Activated CD4-positive, alpha-beta T cell treated with anti-CD3 and anti-CD28 coated beads, Interleukin-2, amount 10 ng/mL, durations not matched to agents 24 days and 14 days (primary cell): Measurements from ENCODE around the gene CDH4. TPM values are rescaled to one million over a fixed set of nuclear protein-coding genes. Genes with fewer than 3 reads are reported as not detected.

Source experiments
- DNase-seq: peaks from one replicate; pipeline ENCODE4 v3.0.0; 2022
- H3K27ac Mint-ChIP-seq: one replicate; pipeline ENCODE4 v1.8.0; 2022; ENCODE audit warnings: mild to moderate bottlenecking, mixed read lengths
- H3K27me3 Mint-ChIP-seq: one replicate; pipeline ENCODE4 v1.8.0; 2022; ENCODE audit warnings: mixed read lengths
- H3K36me3 Mint-ChIP-seq: one replicate; pipeline ENCODE4 v1.8.0; 2022; ENCODE audit warnings: low read depth, mild to moderate bottlenecking, mixed read lengths
- H3K4me1 Mint-ChIP-seq: one replicate; pipeline ENCODE4 v1.8.0; 2021; ENCODE audit warnings: mixed read lengths
- H3K4me3 Mint-ChIP-seq: one replicate; pipeline ENCODE4 v1.8.0; 2022; ENCODE audit warnings: mild to moderate bottlenecking, moderate library complexity, mixed read lengths
- H3K9me3 Mint-ChIP-seq: one replicate; pipeline ENCODE4 v1.8.0; 2021; ENCODE audit warnings: mixed read lengths
- intact Hi-C: fragments of 100-400 bp; cut with micrococcal nuclease; formaldehyde crosslinking; loops from one replicate; pipeline ENCODE4 v1.15.1; 2023
- total RNA-seq: library from RNA; stranded (reverse); gene quantifications from 2 replicates; pipeline ENCODE4 v1.2.3, GENCODE V29; 2022

The CDH4 gene
- total RNA-seq, 1 donor from 2014 or later = not detected

DNA sequence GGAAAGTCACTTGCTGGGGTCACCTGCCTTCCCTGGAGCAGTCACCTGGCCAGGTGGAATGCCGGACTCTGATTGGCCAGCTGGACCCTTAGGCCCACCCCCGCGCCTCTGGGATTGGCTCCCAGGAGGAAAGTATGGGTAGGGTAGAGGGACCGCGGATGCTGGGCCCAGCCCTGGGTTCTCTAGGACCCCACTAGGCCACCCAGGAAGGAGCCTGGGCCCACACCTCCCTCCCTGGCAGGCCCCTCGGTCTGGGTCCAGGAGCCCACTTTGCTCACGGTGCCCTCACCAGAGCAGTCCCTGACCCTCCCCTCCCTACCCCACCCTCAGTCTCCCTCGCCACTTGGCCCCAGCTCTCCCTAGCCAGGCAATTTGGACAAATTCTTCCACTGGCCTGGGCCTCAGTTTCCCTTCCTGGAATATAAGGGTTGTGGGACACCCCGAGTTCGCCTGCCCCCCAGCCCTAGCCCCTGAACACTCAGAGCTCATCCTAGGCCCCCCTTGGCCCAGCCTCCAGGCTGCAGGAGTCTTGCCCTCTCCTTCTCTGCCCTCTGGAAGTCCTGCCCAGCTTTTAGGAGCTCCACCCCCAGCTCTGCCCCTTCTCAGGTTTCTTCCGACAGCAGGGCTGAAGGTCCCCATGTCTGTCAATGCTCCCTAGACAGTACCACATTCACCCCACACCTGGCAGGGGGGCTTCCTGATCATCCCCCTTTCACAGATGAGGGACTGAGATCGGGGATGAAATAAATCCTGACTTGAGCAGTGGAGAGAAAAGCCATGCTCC is 514.0 kb downstream of the CDH4 start:
- intact Hi-C loops = no loop called here
- no peak overlapping the region for H3K27ac Mint-ChIP-seq

DNA sequence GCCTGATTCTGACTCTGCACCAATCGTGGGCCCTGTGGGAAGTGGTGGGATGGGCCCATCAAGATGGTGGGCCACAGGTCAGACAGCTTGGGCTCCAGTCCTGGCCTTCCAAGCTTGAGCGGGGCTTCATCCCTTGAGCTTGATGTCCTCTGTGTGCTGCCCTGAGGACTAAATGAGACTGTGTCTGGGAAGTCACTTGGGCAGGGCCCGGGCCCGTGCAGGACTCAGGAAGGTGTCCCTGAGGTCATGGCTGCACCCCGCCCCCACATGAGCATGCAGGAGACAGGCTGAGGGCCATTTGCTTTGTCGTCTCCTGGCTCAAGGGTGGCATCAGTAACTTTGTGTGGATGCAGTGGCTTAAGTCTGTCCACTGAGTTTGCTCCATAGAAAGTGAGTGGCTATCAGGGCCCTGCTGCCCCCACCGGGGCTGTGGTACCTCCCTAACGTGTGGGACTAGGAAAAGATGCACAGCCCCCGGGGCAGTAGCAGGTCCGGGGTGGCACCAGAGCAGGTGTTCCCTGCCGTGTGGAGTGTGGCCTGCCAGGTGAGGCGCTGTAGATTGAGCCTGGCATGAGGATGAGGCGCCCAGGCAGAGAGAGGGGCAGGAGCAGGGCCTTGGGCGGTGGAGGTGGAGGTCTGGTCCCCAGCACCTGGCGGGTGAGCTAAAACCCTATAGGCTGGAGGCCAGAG is 515.0 kb downstream of the CDH4 start:
- intact Hi-C loops = no loop called here
- Mint-ChIP-seq H3K4me1 (no peaks in the 10 kb centered on the region), H3K36me3 (no peaks in the 10 kb centered on the region), H3K4me3 (no peak overlapping the region), H3K27ac (no peak overlapping the region), H3K27me3 (no peaks in the 10 kb centered on the region), H3K9me3 (no peaks in the 10 kb centered on the region)
- DNase-seq = no peak

More for the DNA sequence above, 514.0 kb downstream of the CDH4 start:
- H3K4me1 Mint-ChIP-seq = no peaks in the 10 kb centered on the region
- no peak for DNase-seq
- H3K4me3 Mint-ChIP-seq = no peak overlapping the region
- H3K9me3 Mint-ChIP-seq = no peaks in the 10 kb centered on the region
- H3K27me3 Mint-ChIP-seq = no peaks in the 10 kb centered on the region
- H3K36me3 Mint-ChIP-seq = no peaks in the 10 kb centered on the region

DNA sequence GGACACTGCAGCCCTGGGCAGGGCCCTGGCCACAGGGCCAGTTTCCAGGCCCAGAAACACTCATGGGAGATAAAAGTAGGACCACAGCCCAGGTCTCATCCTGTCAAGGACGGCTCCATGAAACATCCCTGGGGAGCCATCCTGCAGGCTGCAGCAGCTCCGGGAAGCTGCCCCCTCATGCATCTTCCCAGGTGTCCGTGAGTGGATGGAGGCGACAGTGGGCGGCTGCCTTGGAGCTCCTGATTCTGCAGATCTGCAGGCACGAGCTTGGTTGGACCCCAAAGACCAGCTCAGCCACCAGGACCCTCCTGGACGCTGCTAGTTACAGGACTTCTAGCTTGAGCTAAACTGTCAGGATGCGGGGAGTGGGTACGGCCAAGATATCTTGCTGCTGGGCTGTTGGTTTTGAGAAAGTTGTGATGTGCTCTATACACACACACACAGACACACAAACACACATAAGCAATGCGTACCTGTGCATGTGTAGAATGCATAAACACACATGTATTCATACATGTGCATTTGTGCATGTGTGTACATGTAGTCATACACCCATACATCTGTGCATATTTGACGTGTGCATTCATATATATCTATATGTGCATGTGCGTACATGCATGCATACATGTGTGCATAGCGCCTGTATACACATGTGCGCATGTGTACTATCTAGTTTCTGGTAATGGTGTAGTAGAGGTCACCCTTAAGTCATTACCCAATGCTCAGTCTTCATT is 515.9 kb downstream of the CDH4 start:
- Mint-ChIP-seq H3K4me3 (no peak overlapping the region), H3K27ac (no peak overlapping the region), H3K27me3 (no peaks in the 10 kb centered on the region), H3K36me3 (no peaks in the 10 kb centered on the region), H3K4me1 (no peaks in the 10 kb centered on the region), H3K9me3 (no peaks in the 10 kb centered on the region)
- intact Hi-C loops = no loop called here
- DNase-seq = no peak

DNA sequence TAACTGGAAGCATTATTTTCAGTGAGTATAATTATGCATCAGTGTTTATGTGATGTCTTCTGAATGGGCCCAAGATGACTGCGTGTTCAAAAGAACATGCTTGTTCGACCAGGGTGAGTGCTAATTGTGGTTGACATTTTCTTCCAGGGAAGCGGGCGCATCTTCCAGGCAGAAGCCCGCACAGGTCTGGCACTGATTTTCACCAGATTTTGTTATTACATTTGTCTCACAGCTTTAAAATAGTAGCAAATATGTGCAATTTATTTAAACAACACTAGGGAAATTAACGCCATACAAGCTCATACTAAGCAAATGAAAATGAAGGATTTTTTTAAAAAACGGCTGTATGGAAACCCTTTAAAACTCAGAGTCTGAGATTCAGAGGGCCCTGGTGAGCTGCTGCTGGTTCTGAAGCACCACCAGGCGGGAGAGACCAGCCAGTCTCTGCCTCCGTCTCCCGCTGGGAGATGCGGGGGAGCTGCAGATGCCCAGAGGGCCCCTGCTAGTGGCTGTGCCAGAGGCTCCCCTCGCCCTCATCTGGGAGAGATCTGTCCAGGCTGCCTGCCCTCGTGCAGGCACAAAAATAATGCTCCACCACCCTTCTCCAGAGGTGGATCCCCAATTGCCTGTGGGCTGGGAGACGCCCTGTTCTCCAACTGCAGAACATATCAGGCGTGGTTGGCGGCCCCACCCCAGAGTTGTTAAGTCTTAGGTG is 516.7 kb downstream of the CDH4 start:
- Mint-ChIP-seq H3K27me3 (no peaks in the 10 kb centered on the region), H3K4me3 (no peak overlapping the region)
- intact Hi-C loops = no loop called here

DNA sequence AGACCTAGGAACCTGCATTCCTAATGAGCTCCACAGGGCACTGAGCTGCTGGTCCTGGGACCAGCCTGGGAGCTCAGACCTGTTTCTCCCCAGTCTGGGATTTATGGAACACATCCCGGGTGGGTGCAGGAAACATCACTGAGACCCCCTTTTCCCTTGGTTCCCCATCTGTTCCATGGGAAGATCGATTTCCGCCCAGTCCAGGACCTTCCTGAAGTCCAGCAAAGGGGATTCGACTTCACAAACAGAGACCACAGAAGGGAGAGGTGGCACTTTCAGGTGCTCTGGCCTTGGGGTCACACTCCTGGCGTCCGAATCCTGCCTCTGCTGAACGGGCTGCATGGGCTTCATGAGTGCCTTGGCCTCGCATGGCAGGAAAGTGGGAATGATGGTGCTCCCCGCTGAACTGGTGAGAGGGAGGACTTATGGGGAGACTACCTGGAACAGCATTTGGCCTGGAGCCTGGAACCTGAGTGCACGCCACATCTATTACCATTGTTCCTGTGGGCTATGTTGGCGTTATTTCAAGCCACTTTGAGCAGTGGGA is 517.3 kb downstream of the CDH4 start:
- no peaks in the 10 kb centered on the region for H3K9me3 Mint-ChIP-seq
- no peak for DNase-seq
- intact Hi-C loops = no loop called here

More for the DNA sequence above, 516.7 kb downstream of the CDH4 start:
- Mint-ChIP-seq H3K9me3 (no peaks in the 10 kb centered on the region), H3K4me1 (no peaks in the 10 kb centered on the region), H3K27ac (no peak overlapping the region), H3K36me3 (no peaks in the 10 kb centered on the region)
- DNase-seq = no peak

DNA sequence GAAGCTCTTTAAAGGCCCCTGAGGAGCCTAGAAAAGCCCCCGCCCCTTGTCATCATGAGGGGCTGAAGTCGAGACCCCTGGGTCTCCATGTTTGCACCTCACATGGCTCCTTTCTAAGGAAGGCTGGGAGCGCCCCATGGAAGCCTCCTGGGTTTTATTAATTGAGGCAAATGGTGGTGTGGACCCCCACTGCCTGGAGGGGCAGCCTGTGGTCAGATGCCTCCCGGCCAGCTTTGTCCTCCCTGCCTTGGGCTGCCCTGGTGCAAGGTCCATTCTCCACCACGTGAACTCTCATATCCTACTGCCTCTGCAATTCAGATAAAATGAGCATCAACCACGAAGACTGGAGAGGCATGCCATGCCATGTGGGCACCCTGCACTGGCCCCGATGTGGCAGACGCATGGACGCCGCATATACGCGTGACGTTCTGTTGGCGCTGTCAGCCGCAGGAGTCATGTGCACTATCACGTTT is 518.1 kb downstream of the CDH4 start:
- Mint-ChIP-seq H3K27me3 (no peaks in the 10 kb centered on the region), H3K9me3 (no peaks in the 10 kb centered on the region), H3K36me3 (no peaks in the 10 kb centered on the region), H3K4me3 (no peak overlapping the region), H3K4me1 (no peaks in the 10 kb centered on the region), H3K27ac (no peak overlapping the region)
- intact Hi-C loops = no loop called here
- no peak for DNase-seq

More for the DNA sequence above, 517.3 kb downstream of the CDH4 start:
- H3K27ac Mint-ChIP-seq = no peak overlapping the region
- no peaks in the 10 kb centered on the region for H3K4me1 Mint-ChIP-seq
- H3K36me3 Mint-ChIP-seq = no peaks in the 10 kb centered on the region
- H3K27me3 Mint-ChIP-seq = no peaks in the 10 kb centered on the region
- no peak overlapping the region for H3K4me3 Mint-ChIP-seq

DNA sequence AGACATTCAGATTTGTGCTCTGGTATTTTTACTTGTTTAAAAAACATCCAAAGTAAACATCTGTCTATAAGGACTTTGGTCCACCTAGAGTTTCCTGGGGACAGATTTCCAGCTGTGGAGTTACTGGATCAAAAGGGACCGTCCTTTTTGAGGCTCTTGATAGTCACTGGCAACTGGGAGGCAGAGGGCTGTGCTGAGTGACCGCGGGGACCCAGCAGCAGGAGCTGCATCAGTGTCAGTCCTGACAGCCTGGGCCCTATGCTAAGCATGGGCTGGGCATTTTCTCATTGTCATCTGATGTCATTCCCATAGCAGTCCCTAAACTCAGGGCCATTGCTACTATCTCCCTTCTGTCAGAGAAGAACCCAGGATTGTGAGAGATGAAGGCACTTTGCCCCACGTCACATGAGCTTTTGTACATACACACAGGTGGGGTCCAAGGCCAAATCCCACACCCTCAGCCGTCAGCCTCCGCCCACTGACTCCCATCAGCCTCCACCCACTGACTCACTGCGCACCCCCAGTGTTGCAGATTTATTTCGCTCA is 519.8 kb downstream of the CDH4 start:
- H3K27ac Mint-ChIP-seq = no peak overlapping the region
- no peaks in the 10 kb centered on the region for H3K9me3 Mint-ChIP-seq
- H3K4me1 Mint-ChIP-seq = no peaks in the 10 kb centered on the region
- H3K36me3 Mint-ChIP-seq = no peaks in the 10 kb centered on the region
- no peaks in the 10 kb centered on the region for H3K27me3 Mint-ChIP-seq
- intact Hi-C loops = no loop called here
- H3K4me3 Mint-ChIP-seq = no peak overlapping the region
- no peak for DNase-seq

DNA sequence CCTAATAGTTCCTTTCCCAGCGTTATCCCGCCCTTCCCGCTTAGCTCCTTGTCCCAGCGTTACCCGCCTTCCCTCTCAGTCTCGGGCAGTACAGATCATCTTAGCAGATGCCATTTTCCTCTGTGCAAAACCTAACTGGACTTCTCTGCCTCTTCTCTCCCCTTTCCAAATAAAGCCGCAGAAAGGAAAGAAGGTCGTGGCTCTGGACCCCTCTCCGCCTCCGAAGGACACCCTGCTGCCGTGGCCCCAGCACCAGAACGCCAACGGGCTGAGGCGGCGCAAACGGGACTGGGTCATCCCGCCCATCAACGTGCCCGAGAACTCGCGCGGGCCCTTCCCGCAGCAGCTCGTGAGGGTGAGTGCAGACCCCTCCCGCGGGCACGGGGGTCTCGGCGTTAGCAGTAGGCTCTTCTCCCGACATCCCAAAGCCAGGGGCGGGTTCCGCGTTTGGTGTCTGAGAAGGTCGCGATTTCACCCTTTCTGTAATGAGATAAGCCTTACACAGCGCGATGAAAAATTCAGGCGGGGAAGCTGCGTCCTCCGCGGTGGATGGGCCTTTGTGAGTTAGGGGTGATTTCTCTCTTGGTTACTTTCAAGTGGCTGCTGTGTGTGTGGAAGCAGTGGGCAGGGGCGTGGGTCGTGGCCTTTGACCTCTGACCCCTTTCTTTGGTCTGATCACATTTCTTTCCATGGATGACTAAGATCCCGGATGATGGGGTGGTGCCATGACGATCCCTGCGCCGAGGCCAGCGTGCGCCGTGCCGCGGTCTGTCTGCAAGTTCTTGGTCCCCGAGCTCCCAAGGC is 521.0 kb downstream of the CDH4 start:
- intact Hi-C loops = no loop called here
- Mint-ChIP-seq H3K4me3 (no peak overlapping the region), H3K27me3 (no peaks in the 10 kb centered on the region), H3K9me3 (no peaks in the 10 kb centered on the region), H3K4me1 (no peaks in the 10 kb centered on the region), H3K27ac (no peak overlapping the region), H3K36me3 (no peaks in the 10 kb centered on the region)
- no peak for DNase-seq

DNA sequence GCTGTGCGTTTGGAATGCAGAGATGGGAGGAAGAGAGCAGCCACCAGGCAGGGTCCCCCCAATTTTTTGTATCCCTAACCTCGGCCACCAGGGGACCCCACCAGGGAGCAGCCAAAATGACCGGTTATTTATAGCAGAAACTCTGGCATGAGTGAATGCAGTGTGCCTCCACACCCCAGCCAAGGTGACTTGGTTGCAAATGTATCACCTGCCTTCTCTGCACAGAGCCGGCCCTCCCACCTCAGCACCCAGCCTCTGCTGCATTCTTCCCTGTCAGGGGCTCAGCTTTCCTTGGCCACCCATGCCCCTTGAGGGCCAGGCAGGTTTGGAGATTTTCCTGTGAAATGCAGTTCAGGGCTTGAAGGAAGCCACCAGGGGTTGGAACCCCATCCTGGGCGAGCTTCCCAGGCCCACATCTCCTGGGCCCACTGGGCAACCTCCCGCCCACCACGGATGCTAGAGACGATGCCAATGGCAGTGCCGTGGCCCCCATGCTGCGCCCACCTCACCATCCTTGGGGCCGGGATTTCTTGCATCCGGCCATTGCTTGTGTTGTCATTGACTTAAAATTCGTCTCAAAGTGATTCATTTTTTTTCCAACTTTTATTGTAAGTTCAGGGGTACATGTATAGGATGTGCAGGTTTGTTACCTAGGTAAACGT is 522.0 kb downstream of the CDH4 start:
- Mint-ChIP-seq H3K36me3 (no peaks in the 10 kb centered on the region), H3K4me3 (no peak overlapping the region), H3K4me1 (no peaks in the 10 kb centered on the region), H3K9me3 (no peaks in the 10 kb centered on the region), H3K27ac (no peak overlapping the region), H3K27me3 (no peaks in the 10 kb centered on the region)
- intact Hi-C loops = no loop called here
- DNase-seq = no peak

DNA sequence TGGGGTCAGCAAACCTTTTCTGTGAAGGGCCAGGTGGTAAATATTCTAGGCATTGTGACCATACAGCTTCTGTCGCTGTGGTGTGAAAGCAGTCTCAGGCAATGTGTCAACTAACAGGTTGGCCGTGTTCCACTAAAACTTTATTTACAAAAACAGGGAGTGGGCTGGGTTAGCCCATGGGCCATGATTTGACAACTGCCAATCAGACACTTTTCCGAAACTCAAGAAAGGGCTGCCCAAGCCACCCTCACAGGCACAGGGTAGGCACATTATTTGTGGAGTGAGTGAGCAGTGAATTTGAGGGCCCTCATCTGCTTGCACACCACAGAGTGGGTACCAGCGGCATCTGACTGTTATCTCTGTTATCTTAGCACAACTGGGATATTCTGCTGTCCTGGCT is 523.4 kb downstream of the CDH4 start:
- H3K27me3 Mint-ChIP-seq = no peaks in the 10 kb centered on the region
- no peaks in the 10 kb centered on the region for H3K36me3 Mint-ChIP-seq
- no peaks in the 10 kb centered on the region for H3K9me3 Mint-ChIP-seq
- no peak overlapping the region for H3K4me3 Mint-ChIP-seq
- DNase-seq = no peak
- H3K4me1 Mint-ChIP-seq = no peaks in the 10 kb centered on the region
- intact Hi-C loops = no loop called here
- no peak overlapping the region for H3K27ac Mint-ChIP-seq

DNA sequence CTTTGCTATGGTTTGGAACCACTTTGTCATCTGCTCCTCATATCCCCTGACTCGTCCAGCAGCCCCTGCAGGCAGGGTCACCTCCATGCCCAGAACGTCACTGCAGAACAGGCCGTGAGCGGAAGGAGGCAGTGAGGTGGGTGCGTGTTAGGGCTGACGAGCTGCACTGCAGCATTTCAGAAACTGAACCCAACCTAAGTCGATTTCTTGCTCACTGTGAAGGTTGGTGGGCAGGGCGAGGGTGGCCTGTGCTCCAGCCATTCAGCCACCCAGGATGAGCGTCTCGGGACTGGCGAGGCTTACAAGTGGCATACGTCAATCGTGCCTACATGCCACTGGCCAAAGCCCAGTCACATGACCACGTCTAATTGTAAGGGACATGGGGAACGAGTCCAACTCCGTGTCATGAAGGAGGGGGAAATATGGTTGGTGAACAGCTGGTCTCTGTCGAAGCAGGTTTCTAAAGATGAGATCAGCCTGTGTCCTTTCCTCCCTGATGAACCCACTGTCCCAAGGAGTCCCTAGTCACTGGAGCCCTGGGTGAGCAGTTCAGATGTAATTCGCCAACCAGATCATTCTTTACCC is 524.5 kb downstream of the CDH4 start:
- no peak for DNase-seq
- intact Hi-C loops = no loop called here
- Mint-ChIP-seq H3K9me3 (no peaks in the 10 kb centered on the region), H3K36me3 (no peaks in the 10 kb centered on the region), H3K4me3 (no peak overlapping the region), H3K27me3 (no peaks in the 10 kb centered on the region), H3K4me1 (no peaks in the 10 kb centered on the region), H3K27ac (no peak overlapping the region)
